MM.1S (cell line): ENCODE measurements around the gene NR4A2.

Experiments
- DNase-seq: peaks from one replicate; pipeline ENCODE4 v3.0.0-alpha.2; 2015
- H2AFZ ChIP-seq: fragments of 300-600 bp; sonication (generic); 2 replicates; pipeline ENCODE4 v1.6.0; 2016; ENCODE audit warnings: antibody characterized with exemption, low read length
- H3F3A ChIP-seq: fragments of 300-600 bp; sonication (generic); 2 replicates; pipeline ENCODE4 v1.6.1; 2016; ENCODE audit warnings: mild to moderate bottlenecking, antibody characterized with exemption, low read length, moderate library complexity, mixed read lengths; ENCODE audit not compliant: insufficient read depth
- H3K27ac ChIP-seq: fragments of 300-600 bp; sonication (generic); 2 replicates; pipeline ENCODE4 v1.5.1; 2016; ENCODE audit warnings: mild to moderate bottlenecking, low read length
- H3K27me3 ChIP-seq: fragments of 300-600 bp; sonication (generic); replicated peaks from 2 replicates; pipeline ENCODE4 v1.6.0; 2016; ENCODE audit warnings: low read length; ENCODE audit not compliant: insufficient read depth
- H3K36me3 ChIP-seq: fragments of 300-600 bp; sonication (generic); replicated peaks from 2 replicates; pipeline ENCODE4 v1.6.1; 2016; ENCODE audit warnings: mild to moderate bottlenecking, low read length, mixed read lengths; ENCODE audit not compliant: insufficient read depth
- H3K4me1 ChIP-seq: fragments of 300-600 bp; sonication (generic); 2 replicates; pipeline ENCODE4 v1.6.1; 2016; ENCODE audit warnings: low read length, mixed read lengths
- H3K4me2 ChIP-seq: fragments of 300-600 bp; sonication (generic); 2 replicates; pipeline ENCODE4 v1.6.0; 2016; ENCODE audit warnings: low read depth, low read length
- H3K4me3 ChIP-seq: fragments of 300-600 bp; sonication (generic); 2 replicates; pipeline ENCODE4 v1.5.1; 2016; ENCODE audit warnings: low read length, mixed read lengths
- H3K79me2 ChIP-seq: fragments of 300-600 bp; sonication (generic); 2 replicates; pipeline ENCODE4 v1.6.1; 2016; ENCODE audit warnings: mixed run types, low read length, mixed read lengths
- H3K9ac ChIP-seq: fragments of 300-600 bp; sonication (generic); 2 replicates; pipeline ENCODE4 v1.6.1; 2016; ENCODE audit warnings: low read length, mixed read lengths
- H3K9me2 ChIP-seq: fragments of 300-600 bp; sonication (generic); replicated peaks from 2 replicates; pipeline ENCODE4 v1.6.1; 2016; ENCODE audit warnings: mild to moderate bottlenecking, low read length, mixed read lengths; ENCODE audit not compliant: insufficient read depth
- H3K9me3 ChIP-seq: fragments of 300-600 bp; sonication (generic); replicated peaks from 2 replicates; pipeline ENCODE4 v1.6.1; 2016; ENCODE audit warnings: mild to moderate bottlenecking, low read length, mixed read lengths; ENCODE audit not compliant: insufficient read depth
- H4K20me1 ChIP-seq: fragments of 300-600 bp; sonication (generic); 2 replicates; pipeline ENCODE4 v1.6.1; 2016; ENCODE audit warnings: mild to moderate bottlenecking, low read length, moderate library complexity, mixed read lengths; ENCODE audit not compliant: insufficient read depth
- EZH2 ChIP-seq: fragments of 300-600 bp; sonication (generic); optimal IDR thresholded peaks from 2 replicates; pipeline ENCODE3; 2017; ENCODE audit warnings: low read depth, mild to moderate bottlenecking, antibody characterized with exemption, low read length, mixed read lengths
- EZH2phosphoT487 ChIP-seq: fragments of 300-600 bp; sonication (generic); IDR thresholded peaks from 2 replicates; pipeline ENCODE4 v1.6.1; 2018; ENCODE audit warnings: antibody characterized with exemption, low read length
- TF ChIP-seq, protein P1 (sequence below): fragments of 300-600 bp; sonication (generic); IDR thresholded peaks from 2 replicates; pipeline ENCODE4 v1.5.1; 2016; ENCODE audit warnings: antibody characterized with exemption, low read length, mixed read lengths

NR4A2 gene

DNA sequence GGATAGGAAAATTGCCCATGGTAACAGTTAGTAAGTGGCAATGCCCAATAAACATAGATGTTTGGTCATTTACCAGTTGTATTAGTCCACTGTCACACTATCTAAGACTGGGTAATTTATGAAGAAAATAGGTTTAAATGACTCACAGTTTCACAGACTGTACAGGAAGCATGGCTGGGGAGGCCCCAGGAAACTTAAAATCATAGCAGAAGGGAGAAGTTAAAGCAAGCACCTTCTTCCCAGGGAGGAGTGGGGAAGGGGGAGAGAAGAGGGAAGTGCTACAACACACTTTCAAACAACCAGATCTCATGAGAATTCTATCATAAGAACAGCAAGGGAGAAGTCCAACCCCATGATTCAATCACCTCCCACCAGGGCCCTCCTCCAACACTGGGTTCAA lies 23.4 kb downstream of the NR4A2 start:
- TF ChIP-seq EZH2phosphoT487 (no peak), EZH2 (no peak)
- TF ChIP-seq, protein P1, sequence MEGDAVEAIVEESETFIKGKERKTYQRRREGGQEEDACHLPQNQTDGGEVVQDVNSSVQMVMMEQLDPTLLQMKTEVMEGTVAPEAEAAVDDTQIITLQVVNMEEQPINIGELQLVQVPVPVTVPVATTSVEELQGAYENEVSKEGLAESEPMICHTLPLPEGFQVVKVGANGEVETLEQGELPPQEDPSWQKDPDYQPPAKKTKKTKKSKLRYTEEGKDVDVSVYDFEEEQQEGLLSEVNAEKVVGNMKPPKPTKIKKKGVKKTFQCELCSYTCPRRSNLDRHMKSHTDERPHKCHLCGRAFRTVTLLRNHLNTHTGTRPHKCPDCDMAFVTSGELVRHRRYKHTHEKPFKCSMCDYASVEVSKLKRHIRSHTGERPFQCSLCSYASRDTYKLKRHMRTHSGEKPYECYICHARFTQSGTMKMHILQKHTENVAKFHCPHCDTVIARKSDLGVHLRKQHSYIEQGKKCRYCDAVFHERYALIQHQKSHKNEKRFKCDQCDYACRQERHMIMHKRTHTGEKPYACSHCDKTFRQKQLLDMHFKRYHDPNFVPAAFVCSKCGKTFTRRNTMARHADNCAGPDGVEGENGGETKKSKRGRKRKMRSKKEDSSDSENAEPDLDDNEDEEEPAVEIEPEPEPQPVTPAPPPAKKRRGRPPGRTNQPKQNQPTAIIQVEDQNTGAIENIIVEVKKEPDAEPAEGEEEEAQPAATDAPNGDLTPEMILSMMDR = no peak

DNA sequence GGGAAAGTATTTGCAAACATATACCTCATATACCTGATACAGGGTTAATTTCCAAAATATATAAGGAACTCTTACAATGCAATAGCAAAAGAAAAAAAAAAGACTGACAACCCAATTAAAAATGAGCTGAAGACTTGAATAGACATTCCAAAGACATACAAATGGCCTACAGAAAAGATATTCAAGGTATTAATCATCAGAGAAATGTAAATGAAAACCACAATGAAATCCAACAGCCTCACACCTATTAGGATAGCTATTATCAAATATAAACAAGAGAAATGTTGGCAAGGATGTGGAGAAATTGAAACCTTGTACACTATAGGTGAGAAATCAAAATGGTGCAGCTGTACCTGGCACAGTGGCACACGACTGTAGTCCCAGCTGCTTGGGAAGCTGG lies 25.7 kb downstream of the NR4A2 start:
- Histone ChIP-seq H2AFZ (no peak overlapping the region), H3K4me3 (no peak overlapping the region), H3K36me3 (no peaks in the 10 kb centered on the region), H3K27ac (no peak overlapping the region), H4K20me1 (no peaks in the 10 kb centered on the region), H3K4me2 (no peak overlapping the region), H3K4me1 (no peaks in the 10 kb centered on the region), H3K27me3 (no peaks in the 10 kb centered on the region), H3K9ac (no peak overlapping the region), H3K79me2 (no peaks in the 10 kb centered on the region), H3K9me3 (no peaks in the 10 kb centered on the region), H3K9me2 (no peaks in the 10 kb centered on the region), H3F3A (no peaks in the 10 kb centered on the region)
- no peak for DNase-seq
- TF ChIP-seq EZH2 (no peak), EZH2phosphoT487 (no peak)
- TF ChIP-seq, protein P1 = no peak

More for the DNA sequence above, 23.4 kb downstream of the NR4A2 start:
- Histone ChIP-seq H3K27me3 (no peaks in the 10 kb centered on the region), H3K9ac (no peak overlapping the region), H3K4me3 (no peak overlapping the region), H4K20me1 (no peaks in the 10 kb centered on the region), H3K9me3 (no peaks in the 10 kb centered on the region), H3K4me2 (no peak overlapping the region), H3K79me2 (no peaks in the 10 kb centered on the region), H3F3A (no peaks in the 10 kb centered on the region), H3K4me1 (no peaks in the 10 kb centered on the region), H3K27ac (no peak overlapping the region), H2AFZ (no peak overlapping the region), H3K9me2 (no peaks in the 10 kb centered on the region), H3K36me3 (no peaks in the 10 kb centered on the region)
- DNase-seq = no peak

DNA sequence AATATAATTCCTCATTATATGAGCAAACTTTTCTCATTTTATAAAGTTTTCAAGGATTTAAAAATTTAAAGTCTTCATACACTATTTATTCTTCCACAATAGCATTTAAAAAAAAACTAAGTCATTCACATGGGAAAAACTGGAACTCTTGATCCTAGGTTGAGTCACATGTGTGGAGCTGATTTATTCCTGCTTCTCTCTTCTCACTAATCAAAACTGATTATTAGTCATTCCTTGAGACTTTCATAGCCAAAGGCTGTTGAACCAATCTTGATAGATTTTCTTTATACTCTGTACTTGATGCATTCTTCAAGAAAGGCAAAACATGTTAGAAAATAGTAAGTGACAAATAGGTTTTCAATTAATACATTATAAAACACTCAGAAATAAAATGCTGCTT lies 27.4 kb downstream of the NR4A2 start:
- no peaks in the 10 kb centered on the region for H3K9me2 ChIP-seq
- H3K27me3 ChIP-seq = no peaks in the 10 kb centered on the region
- TF ChIP-seq EZH2phosphoT487 (no peak), EZH2 (no peak)
- TF ChIP-seq, protein P1 = no peak

DNA sequence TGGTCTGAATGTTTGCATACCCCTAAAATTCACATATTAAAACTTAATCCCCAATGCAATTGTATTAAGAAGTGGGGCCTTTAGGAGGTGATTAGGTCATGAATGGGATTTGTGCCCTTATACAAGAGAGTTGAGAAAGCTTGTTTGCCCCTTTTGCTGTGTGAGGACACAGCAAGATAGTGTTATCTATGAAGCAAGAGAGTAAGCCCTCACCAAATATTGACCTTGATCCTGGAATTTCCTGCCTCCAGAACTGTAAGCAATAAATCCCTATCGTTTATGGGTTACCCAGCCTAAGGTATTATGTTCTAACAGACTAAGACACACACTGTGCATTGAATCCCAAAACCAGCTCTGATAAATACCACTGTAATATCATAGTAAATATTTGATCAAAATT lies 32.2 kb downstream of the NR4A2 start:
- Histone ChIP-seq H3K9me2 (no peaks in the 10 kb centered on the region), H3K27me3 (no peaks in the 10 kb centered on the region), H3K27ac (no peak overlapping the region), H3F3A (no peaks in the 10 kb centered on the region), H3K9ac (no peak overlapping the region), H3K36me3 (no peaks in the 10 kb centered on the region), H3K9me3 (no peaks in the 10 kb centered on the region), H3K4me1 (no peaks in the 10 kb centered on the region), H4K20me1 (no peaks in the 10 kb centered on the region), H3K79me2 (no peaks in the 10 kb centered on the region), H3K4me3 (no peak overlapping the region), H2AFZ (no peak overlapping the region), H3K4me2 (no peak overlapping the region)
- no peak for DNase-seq
- TF ChIP-seq EZH2 (no peak), EZH2phosphoT487 (no peak)
- TF ChIP-seq, protein P1 = no peak

More for the DNA sequence above, 27.4 kb downstream of the NR4A2 start:
- Histone ChIP-seq H3K4me2 (no peak overlapping the region), H4K20me1 (no peaks in the 10 kb centered on the region), H3K4me1 (no peaks in the 10 kb centered on the region), H3K27ac (no peak overlapping the region), H3K36me3 (no peaks in the 10 kb centered on the region), H2AFZ (no peak overlapping the region), H3K4me3 (no peak overlapping the region), H3K79me2 (no peaks in the 10 kb centered on the region), H3F3A (no peaks in the 10 kb centered on the region), H3K9ac (no peak overlapping the region), H3K9me3 (no peaks in the 10 kb centered on the region)
- no peak for DNase-seq
